WTC11 (cell line): ENCODE measurements around the gene PTPN3.

ENCODE experiments used
- ATF2 ChIP-seq: sonication (generic); formaldehyde crosslinking; IDR thresholded peaks from 2 replicates; pipeline ENCODE4 v1.8.1; 2022; ENCODE audit warnings: low read depth, missing genetic modification reagents, borderline replicate concordance
- ETV6 ChIP-seq: sonication (generic); formaldehyde crosslinking; IDR thresholded peaks from 2 replicates; pipeline ENCODE4 v1.8.1; 2022; ENCODE audit warnings: mild to moderate bottlenecking, missing genetic modification reagents
- NR2C2 ChIP-seq: sonication (generic); formaldehyde crosslinking; IDR thresholded peaks from 2 replicates; pipeline ENCODE4 v1.8.0; 2022; ENCODE audit warnings: mild to moderate bottlenecking, missing genetic modification reagents
- STAT6 ChIP-seq: sonication (generic); formaldehyde crosslinking; conservative IDR thresholded peaks from 2 replicates; pipeline ENCODE4 v1.8.1; 2023; ENCODE audit warnings: mild to moderate bottlenecking, low read depth, missing genetic modification reagents, moderate library complexity
- USF2 ChIP-seq: sonication (generic); formaldehyde crosslinking; IDR thresholded peaks from 2 replicates; pipeline ENCODE4 v1.8.1; 2023; ENCODE audit warnings: mild to moderate bottlenecking, missing genetic modification reagents, moderate library complexity
- TF ChIP-seq, protein P1 (sequence below): sonication (generic); formaldehyde crosslinking; IDR thresholded peaks from 2 replicates; pipeline ENCODE4 v1.8.1; 2023; ENCODE audit warnings: mild to moderate bottlenecking, missing genetic modification reagents, moderate library complexity
- TF ChIP-seq, protein P2 (sequence below): fragments of 200-600 bp; IDR thresholded peaks from 2 replicates; pipeline ENCODE4 v1.8.0; 2022; ENCODE audit warnings: antibody characterized with exemption

DNA sequence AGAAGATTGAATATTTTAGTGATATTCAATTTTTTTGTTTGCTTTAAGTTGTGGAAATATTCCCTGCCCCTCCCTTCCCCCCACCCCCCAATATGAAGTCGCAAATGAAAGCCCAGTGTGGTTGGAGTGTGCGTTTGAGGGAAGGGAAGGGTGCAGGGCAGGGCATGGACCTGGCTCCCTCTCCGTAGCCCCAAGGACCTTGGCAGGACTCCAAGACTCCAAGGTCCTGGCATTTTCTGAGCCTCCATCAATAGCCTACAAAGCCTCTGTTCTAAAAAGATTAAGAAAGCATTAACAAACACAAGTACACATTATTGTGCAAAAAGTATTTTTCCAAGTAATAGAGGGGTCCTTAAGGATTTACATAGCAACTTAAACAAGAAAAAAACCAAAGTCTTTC is 38.8 kb upstream of the PTPN3 start:
- TF ChIP-seq, protein P1, sequence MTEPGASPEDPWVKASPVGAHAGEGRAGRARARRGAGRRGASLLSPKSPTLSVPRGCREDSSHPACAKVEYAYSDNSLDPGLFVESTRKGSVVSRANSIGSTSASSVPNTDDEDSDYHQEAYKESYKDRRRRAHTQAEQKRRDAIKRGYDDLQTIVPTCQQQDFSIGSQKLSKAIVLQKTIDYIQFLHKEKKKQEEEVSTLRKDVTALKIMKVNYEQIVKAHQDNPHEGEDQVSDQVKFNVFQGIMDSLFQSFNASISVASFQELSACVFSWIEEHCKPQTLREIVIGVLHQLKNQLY (CRISPR knock-in tag) = no peak
- TF ChIP-seq, protein P2, sequence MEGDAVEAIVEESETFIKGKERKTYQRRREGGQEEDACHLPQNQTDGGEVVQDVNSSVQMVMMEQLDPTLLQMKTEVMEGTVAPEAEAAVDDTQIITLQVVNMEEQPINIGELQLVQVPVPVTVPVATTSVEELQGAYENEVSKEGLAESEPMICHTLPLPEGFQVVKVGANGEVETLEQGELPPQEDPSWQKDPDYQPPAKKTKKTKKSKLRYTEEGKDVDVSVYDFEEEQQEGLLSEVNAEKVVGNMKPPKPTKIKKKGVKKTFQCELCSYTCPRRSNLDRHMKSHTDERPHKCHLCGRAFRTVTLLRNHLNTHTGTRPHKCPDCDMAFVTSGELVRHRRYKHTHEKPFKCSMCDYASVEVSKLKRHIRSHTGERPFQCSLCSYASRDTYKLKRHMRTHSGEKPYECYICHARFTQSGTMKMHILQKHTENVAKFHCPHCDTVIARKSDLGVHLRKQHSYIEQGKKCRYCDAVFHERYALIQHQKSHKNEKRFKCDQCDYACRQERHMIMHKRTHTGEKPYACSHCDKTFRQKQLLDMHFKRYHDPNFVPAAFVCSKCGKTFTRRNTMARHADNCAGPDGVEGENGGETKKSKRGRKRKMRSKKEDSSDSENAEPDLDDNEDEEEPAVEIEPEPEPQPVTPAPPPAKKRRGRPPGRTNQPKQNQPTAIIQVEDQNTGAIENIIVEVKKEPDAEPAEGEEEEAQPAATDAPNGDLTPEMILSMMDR = no peak
- TF ChIP-seq ATF2 (CRISPR knock-in tag) (no peak), USF2 (CRISPR knock-in tag) (no peak), NR2C2 (CRISPR knock-in tag) (no peak), STAT6 (no peak), ETV6 (no peak)
